IMR-90 (cell line): Measurements from ENCODE around the gene CSNK1D. TPM values are rescaled to one million over a fixed set of nuclear protein-coding genes. Genes with fewer than 3 reads are reported as not detected.

Experiments used
- ATAC-seq: fragments of 200-7000 bp; cut with Tn5 transposase; 2 replicates; pipeline ENCODE4 v1.9.1; 2020; ENCODE audit warnings: low read depth, mild to moderate bottlenecking, moderate library complexity
- BruUV-seq: library from RNA; stranded (reverse); fragments of 400-500 nt; replicated peaks from 2 replicates; lab custom pipeline; 2021; lab: Mats Ljungman, UMichigan
- CTCF ChIA-PET: fragments of 300-600 bp; formaldehyde crosslinking; extraction: SDS; loops from one replicate; lab custom pipeline; 2021; ENCODE audit warnings: antibody characterized with exemption; lab: Yijun Ruan, JAX
- POLR2A ChIA-PET: fragments of 300-600 bp; sonication (Branson Sonifier 250); formaldehyde crosslinking; loops from one replicate; lab custom pipeline; 2022; ENCODE audit warnings: antibody characterized with exemption; ENCODE audit not compliant: unreplicated experiment; lab: Charles Lee
- DNase-seq: peaks from one replicate; pipeline ENCODE4 v3.0.0; 2013
- H2AFZ ChIP-seq: replicated peaks from 2 replicates; pipeline ENCODE3; 2013; ENCODE audit warnings: low read length, mild to moderate bottlenecking; ENCODE audit not compliant: poor library complexity
- H2AK5ac ChIP-seq: 2 replicates; pipeline ENCODE4 v1.6.1; 2013; ENCODE audit warnings: low read depth, low read length, inconsistent platforms
- H2AK9ac ChIP-seq: replicated peaks from 2 replicates; pipeline ENCODE3; 2013; ENCODE audit warnings: mild to moderate bottlenecking, low read depth, low read length, moderate library complexity; ENCODE audit not compliant: poor library complexity
- H2BK120ac ChIP-seq: 2 replicates; pipeline ENCODE4 v1.6.1; 2013; ENCODE audit warnings: low read depth, low read length, inconsistent platforms
- H2BK15ac ChIP-seq: 3 replicates; pipeline ENCODE4 v1.6.1; 2013; ENCODE audit warnings: low read depth, low read length, inconsistent platforms
- H2BK20ac ChIP-seq: 2 replicates; pipeline ENCODE4 v1.6.1; 2013; ENCODE audit warnings: low read depth, mild to moderate bottlenecking, inconsistent platforms, low read length, moderate library complexity
- H2BK5ac ChIP-seq: 2 replicates; pipeline ENCODE4 v1.6.1; 2013; ENCODE audit warnings: mild to moderate bottlenecking, low read depth, low read length, inconsistent platforms; ENCODE audit not compliant: poor library complexity, severe bottlenecking
- H3K14ac ChIP-seq: replicated peaks from 2 replicates; pipeline ENCODE4 v1.6.1; 2013; ENCODE audit warnings: low read depth, low read length, inconsistent platforms
- H3K18ac ChIP-seq: 2 replicates; pipeline ENCODE4 v1.6.1; 2013; ENCODE audit warnings: low read depth, low read length, control low read depth
- H3K23ac ChIP-seq: 2 replicates; pipeline ENCODE4 v1.6.1; 2013; ENCODE audit warnings: low read depth, low read length, inconsistent platforms
- H3K27ac ChIP-seq: 2 replicates; pipeline ENCODE4 v1.5.1; 2013; ENCODE audit warnings: mild to moderate bottlenecking, control low read depth, low read length; ENCODE audit not compliant: insufficient read depth
- H3K27me3 ChIP-seq: 2 replicates; pipeline ENCODE4 v1.6.1; 2013; ENCODE audit warnings: low read length; ENCODE audit not compliant: control insufficient read depth, insufficient read depth
- H3K36me3 ChIP-seq: 2 replicates; pipeline ENCODE4 v1.6.1; 2013; ENCODE audit warnings: low read length, mixed read lengths; ENCODE audit not compliant: control insufficient read depth, insufficient read depth
- H3K4ac ChIP-seq: 2 replicates; pipeline ENCODE4 v1.6.1; 2013; ENCODE audit warnings: low read depth, low read length, inconsistent platforms
- H3K4me1 ChIP-seq: 2 replicates; pipeline ENCODE4 v1.6.1; 2013; ENCODE audit warnings: low read length, mixed read lengths; ENCODE audit not compliant: control insufficient read depth, insufficient read depth
- H3K4me2 ChIP-seq: 2 replicates; pipeline ENCODE4 v1.6.1; 2013; ENCODE audit warnings: low read depth, mild to moderate bottlenecking, control low read depth, low read length, moderate library complexity
- H3K4me3 ChIP-seq: 2 replicates; pipeline ENCODE4 v1.5.1; 2013; ENCODE audit warnings: low read depth, mild to moderate bottlenecking, control low read depth, low read length, moderate library complexity; ENCODE audit not compliant: insufficient read depth
- H3K56ac ChIP-seq: 2 replicates; pipeline ENCODE4 v1.6.1; 2013; ENCODE audit warnings: low read length, inconsistent platforms; ENCODE audit not compliant: insufficient read depth; ENCODE audit errors: extremely low read depth
- H3K79me1 ChIP-seq, 2 experiments: 2 replicates each; pipeline ENCODE4 v1.6.1; 2013; ENCODE audit warnings: low read length in 2 of 2, inconsistent platforms in 1 of 2, low read depth in 1 of 2
- H3K9ac ChIP-seq: 2 replicates; pipeline ENCODE4 v1.6.1; 2013; ENCODE audit warnings: low read depth, low read length, control low read depth
- H3K9me1 ChIP-seq: 2 replicates; pipeline ENCODE4 v1.6.1; 2013; ENCODE audit warnings: low read length, inconsistent platforms; ENCODE audit not compliant: insufficient read depth
- H3K9me3 ChIP-seq: 2 replicates; pipeline ENCODE4 v1.6.1; 2013; ENCODE audit warnings: low read length; ENCODE audit not compliant: control insufficient read depth, insufficient read depth
- H4K20me1 ChIP-seq: 2 replicates; pipeline ENCODE4 v1.6.1; 2013; ENCODE audit warnings: low read length, inconsistent platforms; ENCODE audit not compliant: insufficient read depth
- H4K5ac ChIP-seq: 2 replicates; pipeline ENCODE4 v1.6.1; 2013; ENCODE audit warnings: mild to moderate bottlenecking, low read depth, low read length, control low read depth
- H4K8ac ChIP-seq, 2 experiments: 2 replicates each; pipeline ENCODE4 v1.6.1; 2013; ENCODE audit warnings: low read depth in 2 of 2, low read length in 2 of 2, control low read depth in 1 of 2, inconsistent platforms in 1 of 2
- H4K91ac ChIP-seq: 2 replicates; pipeline ENCODE4 v1.6.1; 2013; ENCODE audit warnings: low read depth, low read length, inconsistent platforms; ENCODE audit not compliant: insufficient read depth
- CEBPB ChIP-seq: IDR thresholded peaks from 2 replicates; pipeline ENCODE4 v1.6.1; 2012; ENCODE audit warnings: low read depth, low read length, improper control_type of control experiment
- CHD1 ChIP-seq: IDR thresholded peaks from 2 replicates; pipeline ENCODE4 v1.6.1; 2012; ENCODE audit warnings: low read depth, low read length, improper control_type of control experiment
- MAFK ChIP-seq: IDR thresholded peaks from 2 replicates; pipeline ENCODE4 v1.6.1; 2012; ENCODE audit warnings: low read depth, low read length, improper control_type of control experiment
- MAZ ChIP-seq: IDR thresholded peaks from 2 replicates; pipeline ENCODE4 v1.6.1; 2012; ENCODE audit warnings: low read depth, mild to moderate bottlenecking, low read length, improper control_type of control experiment, moderate library complexity, borderline replicate concordance
- MXI1 ChIP-seq: IDR thresholded peaks from 2 replicates; pipeline ENCODE4 v1.6.1; 2012; ENCODE audit warnings: low read depth, mild to moderate bottlenecking, low read length, moderate library complexity, borderline replicate concordance
- POLR2A ChIP-seq: IDR thresholded peaks from 2 replicates; pipeline ENCODE4 v1.6.1; 2012; ENCODE audit warnings: mild to moderate bottlenecking, low read depth, low read length
- RAD21 ChIP-seq: IDR thresholded peaks from 2 replicates; pipeline ENCODE4 v1.6.1; 2012; ENCODE audit warnings: low read length, improper control_type of control experiment
- RCOR1 ChIP-seq: IDR thresholded peaks from 2 replicates; pipeline ENCODE4 v1.6.1; 2012; ENCODE audit warnings: mild to moderate bottlenecking, low read length, improper control_type of control experiment; ENCODE audit not compliant: insufficient replicate concordance
- RFX5 ChIP-seq: IDR thresholded peaks from 2 replicates; pipeline ENCODE4 v1.8.0; 2012; ENCODE audit warnings: low read depth, mild to moderate bottlenecking, low read length, moderate library complexity
- SMC3 ChIP-seq: fragments of 150-350 bp; IDR thresholded peaks from 2 replicates; pipeline ENCODE4 v1.6.1; 2016; ENCODE audit warnings: low read depth, mild to moderate bottlenecking, antibody characterized with exemption, low read length, moderate library complexity
- WGBS, 2 experiments: methylation state at CpG; one replicate each; pipeline versions ENCODE4 v1.1.5 to v1.1.7; 2013; ENCODE audit warnings: missing lambda C conversion rate in 2 of 2; ENCODE audit not compliant: insufficient read length in 1 of 2; ENCODE audit errors: extremely low coverage in 2 of 2; 5-methylcytosine and 5-hydroxymethylcytosine counted together
- dilution Hi-C: fragments of 300-500 bp; cut with HindIII; formaldehyde crosslinking; loops from one replicate; pipeline ENCODE4 v1.14.3; 2018; ENCODE audit warnings: low sequenced_read_pairs; ENCODE audit not compliant: unreplicated experiment
- in situ Hi-C: fragments of 300-500 bp; cut with MboI; formaldehyde crosslinking; loops from 3 replicates; pipeline ENCODE4 v1.14.3; 2019; ENCODE audit warnings: low sequenced_read_pairs, inconsistent platforms, mixed read lengths
- intact Hi-C: fragments of 100-400 bp; cut with micrococcal nuclease; formaldehyde crosslinking; loops from 2 replicates; pipeline ENCODE4 v1.10.0; 2022
- polyA plus RNA-seq, 3 experiments: library from polyadenylated mRNA; depleted of rRNA; stranded (reverse); fragments of >200 nt; gene quantifications; 2 replicates each; pipeline ENCODE4 v1.2.3, GENCODE V29; 2012; ENCODE audit warnings: low replicate concordance in 1 of 3
- total RNA-seq: library from RNA; depleted of rRNA; stranded (reverse); fragments of >200 nt; gene quantifications from 2 replicates; pipeline ENCODE4 v1.2.3, GENCODE V29; 2012
- TF ChIP-seq, protein P1 (sequence below): conservative IDR thresholded peaks from 2 replicates; pipeline ENCODE4 v1.5.1; 2012; ENCODE audit warnings: mild to moderate bottlenecking, low read depth, low read length, improper control_type of control experiment
- TF ChIP-seq, protein P2 (sequence below): fragments of 150-350 bp; IDR thresholded peaks from 2 replicates; pipeline ENCODE4 v1.6.1; 2017; ENCODE audit warnings: mild to moderate bottlenecking, antibody characterized with exemption, low read length, low read depth

Gene CSNK1D
- total and polyA plus RNA-seq, 2 of the 4 experiments (the other 2 are of a cell fraction), result 47.1 to 186 TPM

DNA sequence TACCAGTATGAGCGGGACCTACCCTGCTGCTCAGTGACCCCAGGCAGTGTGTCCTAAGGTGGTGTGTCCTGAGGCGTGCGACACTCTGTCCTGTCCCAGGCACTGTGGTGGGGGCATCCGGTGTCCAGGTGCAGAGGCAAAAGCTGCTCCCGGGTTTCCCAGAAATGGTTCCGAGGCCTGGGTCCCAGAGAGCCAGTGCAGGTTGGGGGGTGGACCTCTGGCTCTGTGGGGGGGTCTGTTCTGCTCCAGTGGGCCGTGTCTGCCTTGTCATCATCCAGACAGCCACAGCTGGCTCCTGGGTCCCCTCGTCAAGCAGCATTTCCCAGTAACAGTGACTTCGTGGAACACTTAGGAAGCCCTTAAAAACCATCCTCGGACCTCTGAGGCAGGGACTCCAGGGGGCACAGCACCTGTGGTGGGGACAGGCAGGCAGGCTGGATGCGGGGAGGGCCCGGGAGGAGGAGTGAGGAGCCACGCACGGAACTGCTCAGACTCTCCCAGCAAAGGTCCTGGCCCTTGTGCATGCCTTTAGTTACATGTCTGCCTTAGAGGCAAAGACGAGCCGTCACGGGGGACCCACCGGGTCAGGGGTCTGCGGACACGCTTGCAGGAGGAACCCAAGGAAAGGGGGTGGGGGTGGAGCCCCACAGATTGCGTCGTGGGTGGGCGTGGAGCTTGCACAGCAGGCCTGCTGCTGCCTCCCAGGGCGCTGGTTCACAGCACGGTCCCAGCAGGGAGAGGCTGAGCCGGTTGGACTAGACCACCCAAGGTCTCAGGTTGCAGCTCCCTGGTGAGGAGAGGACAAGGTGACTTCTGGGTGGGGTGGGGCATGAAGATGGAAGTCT is 39.1 kb downstream of the CSNK1D start (continued):
- TF ChIP-seq CEBPB (no peak), MXI1 (no peak)

DNA sequence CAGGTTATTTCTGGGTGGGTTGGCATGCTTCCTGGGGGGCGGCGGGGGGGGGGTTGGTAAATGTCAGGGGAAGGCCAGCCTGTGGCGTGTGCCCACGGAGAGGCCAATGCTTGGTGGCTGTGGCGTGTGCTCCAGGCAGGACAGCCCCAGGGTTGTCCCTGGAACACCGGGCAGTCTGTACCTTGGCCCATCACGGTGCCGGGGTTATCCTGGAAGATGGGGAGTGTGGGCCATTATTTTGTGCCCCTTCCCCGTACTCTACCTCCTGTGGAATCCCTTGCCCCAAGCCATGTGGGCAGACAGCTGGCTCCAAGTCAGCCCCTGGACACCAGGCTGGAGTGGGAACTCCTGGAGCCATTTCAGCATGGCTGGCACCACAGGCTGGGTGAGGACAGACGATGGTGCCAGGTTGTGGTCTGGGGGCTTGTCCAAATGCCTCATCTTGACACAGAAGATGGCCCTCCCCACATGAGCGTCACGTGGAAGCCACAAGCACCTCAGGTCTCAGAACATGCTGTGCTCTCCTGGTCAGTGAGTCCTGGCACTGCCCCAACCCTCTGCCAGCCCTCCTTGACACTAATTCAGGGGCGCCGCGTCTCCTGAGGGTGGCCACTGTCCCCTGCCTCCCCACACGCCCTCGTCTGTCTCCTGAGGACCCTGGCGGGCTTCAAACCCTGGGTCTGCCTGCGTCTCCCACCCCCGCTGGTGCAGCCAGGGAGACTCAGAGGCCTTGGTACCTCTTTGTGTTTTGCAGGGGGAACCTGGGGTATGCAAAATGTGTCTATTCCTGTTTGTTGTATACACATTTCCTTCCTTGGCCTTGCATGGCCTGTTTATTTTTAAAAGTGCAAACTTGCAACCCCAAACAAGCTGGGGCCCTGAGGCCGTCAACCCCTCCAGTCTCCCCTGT is 40.4 kb downstream of the CSNK1D start:
- no CpG with 5 or more reads among the region's 21 CpGs for WGBS, 2 experiments
- H4K91ac ChIP-seq, result no peak overlapping the region
- H2BK120ac ChIP-seq, result no peak overlapping the region
- in situ Hi-C loops (no loop called here), intact Hi-C loops (no loop called here), dilution Hi-C loops (no loop called here)
- peaks cover 92% of the 10 kb centered on the region for H4K20me1 ChIP-seq
- H2AK5ac ChIP-seq, result no peak overlapping the region
- peaks cover 41% of the 10 kb centered on the region for H3K36me3 ChIP-seq
- no peak overlapping the region for H2AFZ ChIP-seq
- H2AK9ac ChIP-seq, result peak overlapping the region; percentile 75
- H3K79me1 ChIP-seq, result peaks cover 0 to 64% of the 10 kb centered on the region in 2 experiments; a peak in 3 of 4 replicates
- no peak overlapping the region for H4K8ac ChIP-seq
- no peak overlapping the region for H2BK5ac ChIP-seq
- H3K4me1 ChIP-seq, result peaks cover 42% of the 10 kb centered on the region
- H3K23ac ChIP-seq, result peak overlapping the region; percentile 59
- no peak overlapping the region; the same call in 1 of the 2 replicates for H3K27ac ChIP-seq
- BruUV-seq, result no TSS peak
- H3K4me2 ChIP-seq, result no peak overlapping the region
- H3K14ac ChIP-seq, result no peak overlapping the region
- H3K27me3 ChIP-seq, result no peaks in the 10 kb centered on the region
- H2BK15ac ChIP-seq, result no peak overlapping the region
- H3K4me3 ChIP-seq, result no peak overlapping the region
- H3K9ac ChIP-seq, result no peak overlapping the region; the same call in 1 of the 2 replicates
- no peak overlapping the region for H4K5ac ChIP-seq
- H2BK20ac ChIP-seq, result no peak overlapping the region
- no peak overlapping the region for H3K56ac ChIP-seq
- no peaks in the 10 kb centered on the region for H3K9me3 ChIP-seq
- POLR2A ChIA-PET, result no interaction called here
- CTCF ChIA-PET, result no interaction called here
- no peak for ATAC-seq
- DNase-seq, result no peak
- H3K4ac ChIP-seq, result no peak overlapping the region
- no peaks in the 10 kb centered on the region for H3K9me1 ChIP-seq
- H3K18ac ChIP-seq, result no peak overlapping the region
- TF ChIP-seq MAFK (no peak), CHD1 (no peak), RCOR1 (no peak), MXI1 (no peak), POLR2A (no peak), SMC3 (no peak), RAD21 (no peak), MAZ (no peak), RFX5 (no peak)
- TF ChIP-seq, protein P1, sequence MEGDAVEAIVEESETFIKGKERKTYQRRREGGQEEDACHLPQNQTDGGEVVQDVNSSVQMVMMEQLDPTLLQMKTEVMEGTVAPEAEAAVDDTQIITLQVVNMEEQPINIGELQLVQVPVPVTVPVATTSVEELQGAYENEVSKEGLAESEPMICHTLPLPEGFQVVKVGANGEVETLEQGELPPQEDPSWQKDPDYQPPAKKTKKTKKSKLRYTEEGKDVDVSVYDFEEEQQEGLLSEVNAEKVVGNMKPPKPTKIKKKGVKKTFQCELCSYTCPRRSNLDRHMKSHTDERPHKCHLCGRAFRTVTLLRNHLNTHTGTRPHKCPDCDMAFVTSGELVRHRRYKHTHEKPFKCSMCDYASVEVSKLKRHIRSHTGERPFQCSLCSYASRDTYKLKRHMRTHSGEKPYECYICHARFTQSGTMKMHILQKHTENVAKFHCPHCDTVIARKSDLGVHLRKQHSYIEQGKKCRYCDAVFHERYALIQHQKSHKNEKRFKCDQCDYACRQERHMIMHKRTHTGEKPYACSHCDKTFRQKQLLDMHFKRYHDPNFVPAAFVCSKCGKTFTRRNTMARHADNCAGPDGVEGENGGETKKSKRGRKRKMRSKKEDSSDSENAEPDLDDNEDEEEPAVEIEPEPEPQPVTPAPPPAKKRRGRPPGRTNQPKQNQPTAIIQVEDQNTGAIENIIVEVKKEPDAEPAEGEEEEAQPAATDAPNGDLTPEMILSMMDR, result no peak
- TF ChIP-seq, protein P2, sequence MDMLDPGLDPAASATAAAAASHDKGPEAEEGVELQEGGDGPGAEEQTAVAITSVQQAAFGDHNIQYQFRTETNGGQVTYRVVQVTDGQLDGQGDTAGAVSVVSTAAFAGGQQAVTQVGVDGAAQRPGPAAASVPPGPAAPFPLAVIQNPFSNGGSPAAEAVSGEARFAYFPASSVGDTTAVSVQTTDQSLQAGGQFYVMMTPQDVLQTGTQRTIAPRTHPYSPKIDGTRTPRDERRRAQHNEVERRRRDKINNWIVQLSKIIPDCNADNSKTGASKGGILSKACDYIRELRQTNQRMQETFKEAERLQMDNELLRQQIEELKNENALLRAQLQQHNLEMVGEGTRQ, result no peak
